H9 (cell line): ENCODE measurements around the gene FRAT1. TPM values are rescaled to one million over a fixed set of nuclear protein-coding genes. Genes with fewer than 3 reads are reported as not detected.

ENCODE experiments used
- DNase-seq: peaks from one replicate; pipeline ENCODE4 v3.0.0-alpha.2; 2017
- H2AFZ ChIP-seq: one replicate; pipeline ENCODE4 v1.6.1; 2013; ENCODE audit warnings: mild to moderate bottlenecking, low read length, control low read depth, moderate library complexity
- H2AK5ac ChIP-seq: 2 replicates; pipeline ENCODE4 v1.6.1; 2013; ENCODE audit warnings: low read length, control low read depth, mixed read lengths; ENCODE audit not compliant: insufficient read length
- H2BK120ac ChIP-seq: one replicate; pipeline ENCODE4 v1.6.1; 2013; ENCODE audit warnings: low read depth, mild to moderate bottlenecking, low read length, control low read depth, inconsistent platforms; ENCODE audit not compliant: poor library complexity, severe bottlenecking
- H2BK12ac ChIP-seq: 2 replicates; pipeline ENCODE4 v1.6.1; 2013; ENCODE audit warnings: low read length, control low read depth, mixed read lengths, low read depth; ENCODE audit not compliant: insufficient read length
- H2BK15ac ChIP-seq: 2 replicates; pipeline ENCODE4 v1.6.1; 2013; ENCODE audit warnings: low read depth, low read length, control low read depth
- H2BK20ac ChIP-seq: one replicate; pipeline ENCODE4 v1.6.1; 2013; ENCODE audit warnings: low read depth, mild to moderate bottlenecking, low read length, control low read depth, inconsistent platforms; ENCODE audit not compliant: poor library complexity, severe bottlenecking
- H2BK5ac ChIP-seq: 2 replicates; pipeline ENCODE4 v1.6.1; 2013; ENCODE audit warnings: low read length, control low read depth, mixed read lengths; ENCODE audit not compliant: insufficient read length
- H3K14ac ChIP-seq: 2 replicates; pipeline ENCODE4 v1.6.1; 2013; ENCODE audit warnings: low read length, control low read depth; ENCODE audit not compliant: insufficient read depth
- H3K18ac ChIP-seq: 2 replicates; pipeline ENCODE4 v1.6.1; 2013; ENCODE audit warnings: low read depth, mild to moderate bottlenecking, mixed read lengths, low read length, control low read depth; ENCODE audit not compliant: insufficient read length
- H3K23ac ChIP-seq: 2 replicates; pipeline ENCODE4 v1.6.1; 2013; ENCODE audit warnings: low read length, control low read depth, mixed read lengths, low read depth; ENCODE audit not compliant: insufficient read length
- H3K23me2 ChIP-seq: 2 replicates; pipeline ENCODE4 v1.6.1; 2013; ENCODE audit warnings: low read depth, mild to moderate bottlenecking, mixed read lengths, low read length, control low read depth; ENCODE audit not compliant: insufficient read length, poor library complexity, severe bottlenecking
- H3K27ac ChIP-seq: 2 replicates; pipeline ENCODE4 v1.5.1; 2013; ENCODE audit warnings: low read length, control low read depth, mixed read lengths, low read depth; ENCODE audit not compliant: insufficient read length
- H3K27me3 ChIP-seq: 2 replicates; pipeline ENCODE4 v1.6.1; 2013; ENCODE audit warnings: low read length, control low read depth, inconsistent platforms; ENCODE audit not compliant: insufficient read depth
- H3K4ac ChIP-seq: 2 replicates; pipeline ENCODE4 v1.6.1; 2013; ENCODE audit warnings: low read depth, mild to moderate bottlenecking, control low read depth, inconsistent platforms, low read length, moderate library complexity
- H3K4me1 ChIP-seq: 2 replicates; pipeline ENCODE4 v1.6.1; 2013; ENCODE audit warnings: low read length, control low read depth, inconsistent platforms; ENCODE audit not compliant: insufficient read depth
- H3K4me2 ChIP-seq: 2 replicates; pipeline ENCODE4 v1.6.1; 2013; ENCODE audit warnings: low read length, control low read depth, mixed read lengths; ENCODE audit not compliant: insufficient read length, insufficient read depth
- H3K56ac ChIP-seq: 2 replicates; pipeline ENCODE4 v1.6.1; 2013; ENCODE audit warnings: low read depth, mild to moderate bottlenecking, mixed read lengths, low read length, control low read depth; ENCODE audit not compliant: insufficient read length
- H3K79me1 ChIP-seq: 2 replicates; pipeline ENCODE4 v1.6.1; 2013; ENCODE audit warnings: low read depth, mild to moderate bottlenecking, moderate library complexity, low read length, control low read depth, inconsistent platforms; ENCODE audit not compliant: insufficient read depth, poor library complexity, severe bottlenecking
- H3K79me2 ChIP-seq: 2 replicates; pipeline ENCODE4 v1.6.1; 2013; ENCODE audit warnings: low read length, control low read depth, inconsistent platforms; ENCODE audit not compliant: insufficient read depth
- H3K9ac ChIP-seq: 2 replicates; pipeline ENCODE4 v1.6.1; 2013; ENCODE audit warnings: low read length, control low read depth, mixed read lengths; ENCODE audit not compliant: insufficient read length; ENCODE audit errors: extremely low read depth
- H3K9me3 ChIP-seq: one replicate; pipeline ENCODE4 v1.6.1; 2013; ENCODE audit warnings: low read depth, low read length, inconsistent platforms; ENCODE audit not compliant: control insufficient read depth
- H3T11ph ChIP-seq: one replicate; pipeline ENCODE4 v1.6.1; 2013; ENCODE audit warnings: mild to moderate bottlenecking, low read length, control low read depth, inconsistent platforms
- H4K20me1 ChIP-seq: one replicate; pipeline ENCODE4 v1.6.1; 2013; ENCODE audit not compliant: control insufficient read depth, insufficient read length, insufficient read depth
- H4K5ac ChIP-seq: 2 replicates; pipeline ENCODE4 v1.6.1; 2013; ENCODE audit warnings: low read depth, mild to moderate bottlenecking, mixed read lengths, low read length, control low read depth; ENCODE audit not compliant: insufficient read length
- H4K8ac ChIP-seq: replicated peaks from 2 replicates; pipeline ENCODE4 v1.6.1; 2013; ENCODE audit warnings: low read length, control low read depth, mixed read lengths, low read depth; ENCODE audit not compliant: insufficient read length
- H4K91ac ChIP-seq: 2 replicates; pipeline ENCODE4 v1.6.1; 2013; ENCODE audit warnings: low read depth, mild to moderate bottlenecking, moderate library complexity, mixed read lengths, low read length, control low read depth; ENCODE audit not compliant: insufficient read length
- H3K27ac Mint-ChIP-seq, 3 experiments: 2 replicates in 2 of 3; 3 replicates in 1 of 3; pipeline ENCODE4 v1.8.0; 2020 to 2021; ENCODE audit warnings: mixed read lengths in 3 of 3, mild to moderate bottlenecking in 1 of 3, moderate library complexity in 1 of 3
- H3K27me3 Mint-ChIP-seq: 2 replicates; pipeline ENCODE4 v1.8.0; 2021; ENCODE audit warnings: low read depth, mild to moderate bottlenecking, moderate library complexity, mixed read lengths
- H3K36me3 Mint-ChIP-seq, 3 experiments: 2 replicates in 2 of 3; 3 replicates in 1 of 3; pipeline ENCODE4 v1.8.0; 2020 to 2021; ENCODE audit warnings: low read depth in 3 of 3, mixed read lengths in 3 of 3; ENCODE audit not compliant: insufficient read depth in 1 of 3
- H3K4me1 Mint-ChIP-seq, 2 experiments: 2 replicates each; pipeline ENCODE4 v1.8.0; 2020; ENCODE audit warnings: mixed read lengths in 2 of 2
- H3K4me3 Mint-ChIP-seq, 2 experiments: 2 replicates in 1 of 2; 3 replicates in 1 of 2; pipeline ENCODE4 v1.8.0; 2020 to 2021; ENCODE audit warnings: mild to moderate bottlenecking in 2 of 2, mixed read lengths in 2 of 2, moderate library complexity in 1 of 2
- H3K9me3 Mint-ChIP-seq, 2 experiments: 2 replicates in 1 of 2; 3 replicates in 1 of 2; pipeline ENCODE4 v1.8.0; 2020; ENCODE audit warnings: mild to moderate bottlenecking in 2 of 2, mixed read lengths in 2 of 2, moderate library complexity in 1 of 2
- CTCF ChIP-seq: fragments of 200-600 bp; sonication (generic); conservative IDR thresholded peaks from 3 replicates; pipeline ENCODE4 v1.8.0; 2021; ENCODE audit warnings: antibody characterized with exemption, mild to moderate bottlenecking
- WGBS: extraction: QIAGEN DNeasy Blood & Tissue Kit; methylation state at CpG from one replicate; pipeline ENCODE4 v1.1.7; 2013; ENCODE audit warnings: missing lambda C conversion rate, low lambda C conversion rate, mixed read lengths; ENCODE audit not compliant: insufficient read length; ENCODE audit errors: extremely low coverage; 5-methylcytosine and 5-hydroxymethylcytosine counted together
- total RNA-seq: library from RNA; stranded (reverse); gene quantifications from 2 replicates; pipeline ENCODE4 v1.2.1, GENCODE V29; 2021

Gene FRAT1
- total RNA-seq, 1 experiment from 2014 or later = 7.3 TPM

- peaks cover 6 to 25% (median 9%) of the 10 kb centered on the region in 3 experiments for H3K36me3 Mint-ChIP-seq
- Histone ChIP-seq H3K23me2 (no peaks in the 10 kb centered on the region), H3K4me2 (no peak overlapping the region), H3K27ac (no peak overlapping the region), H4K20me1 (no peaks in the 10 kb centered on the region), H4K5ac (no peak overlapping the region), H3K56ac (no peak overlapping the region), H2BK5ac (no peak overlapping the region), H4K91ac (no peak overlapping the region), H2BK15ac (no peak overlapping the region), H3K79me2 (no peaks in the 10 kb centered on the region), H3K9ac (no peak overlapping the region), H2BK12ac (no peak overlapping the region), H3K4me1 (no peaks in the 10 kb centered on the region), H3K27me3 (no peaks in the 10 kb centered on the region), H2AFZ (no peak overlapping the region), H3K9me3 (no peaks in the 10 kb centered on the region), H3K79me1 (no peaks in the 10 kb centered on the region), H3T11ph (no peak overlapping the region), H3K4ac (no peak overlapping the region), H3K23ac (no peak overlapping the region), H2AK5ac (no peak overlapping the region), H2BK120ac (no peak overlapping the region), H4K8ac (no peak overlapping the region), H3K14ac (no peak overlapping the region), H3K18ac (no peak overlapping the region), H2BK20ac (no peak overlapping the region)
- no peaks in the 10 kb centered on the region for H3K27me3 Mint-ChIP-seq
- H3K4me3 Mint-ChIP-seq = peak overlapping the region; percentile 81 to 91
- no peaks in the 10 kb centered on the region; a peak in 1 of 5 replicates for H3K9me3 Mint-ChIP-seq
- no peak for TF ChIP-seq CTCF
- no peak for DNase-seq
- H3K27ac Mint-ChIP-seq = peak overlapping the region in 2 of 3 experiments; percentile 25 to 46; a peak in 2 of 7 replicates
- no CpG with 5 or more reads among the region's 3 CpGs for WGBS
- H3K4me1 Mint-ChIP-seq = peaks cover 18 to 20% of the 10 kb centered on the region in 2 experiments
These were observed 26.2 kb upstream of the FRAT1 start for GRCh38 chr10:97292862-97293198.
